GM12891 (cell line): Measurements from ENCODE around the gene CTNNA3.

Source experiments
- DNase-seq: peaks from one replicate; pipeline ENCODE4 v3.0.0; 2011; ENCODE audit warnings: low spot score; ENCODE audit not compliant: insufficient read length
- FAIRE-seq: peaks from 2 replicates; lab custom pipeline; 2011; peaks lifted over from hg19 to GRCh38; lab: Jason Lieb, UNC
- PAX5 ChIP-seq: IDR thresholded peaks from 2 replicates; pipeline ENCODE4 v1.6.1; 2011; ENCODE audit warnings: low read length, moderate library complexity, mild to moderate bottlenecking; ENCODE audit not compliant: insufficient read depth, severe bottlenecking
- POLR2A ChIP-seq: IDR thresholded peaks from 2 replicates; pipeline ENCODE4 v1.6.1; 2011; ENCODE audit warnings: low read depth, low read length, control low read depth
- POLR2AphosphoS5 ChIP-seq: IDR thresholded peaks from 2 replicates; pipeline ENCODE4 v1.6.1; 2011; ENCODE audit warnings: low read depth, low read length, control low read depth
- POU2F2 ChIP-seq: IDR thresholded peaks from 2 replicates; pipeline ENCODE4 v1.6.1; 2011; ENCODE audit warnings: low read depth, mild to moderate bottlenecking, control low read depth, low read length, moderate library complexity
- SPI1 ChIP-seq: IDR thresholded peaks from 2 replicates; pipeline ENCODE4 v1.6.1; 2011; ENCODE audit warnings: low read depth, low read length, control low read depth
- TAF1 ChIP-seq: IDR thresholded peaks from 2 replicates; pipeline ENCODE4 v1.6.1; 2011; ENCODE audit warnings: low read depth, low read length, control low read depth

The CTNNA3 gene

DNA sequence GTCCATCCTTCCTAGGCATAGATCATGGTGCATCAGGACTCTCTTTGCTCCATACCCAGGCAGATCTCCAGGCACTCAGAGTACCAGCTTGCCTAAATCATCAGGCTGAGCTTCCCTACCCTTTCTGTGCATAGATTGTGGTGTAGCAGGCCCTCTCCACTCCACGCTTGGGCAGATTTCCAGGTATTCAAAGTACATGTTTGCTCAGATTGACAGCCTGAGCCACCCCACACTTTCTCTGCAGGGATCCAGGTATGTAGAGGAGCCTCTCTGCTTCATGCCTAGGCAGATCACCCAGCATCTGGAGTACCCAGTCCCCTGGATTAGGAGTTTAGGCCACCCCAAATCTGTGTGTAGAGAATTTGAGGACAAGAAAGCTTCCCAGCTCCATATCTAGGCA lies 1727.6 kb downstream of the CTNNA3 start:
- TF ChIP-seq TAF1 (no peak), SPI1 (no peak), POU2F2 (no peak), POLR2A (no peak), PAX5 (no peak), POLR2AphosphoS5 (no peak)
- FAIRE-seq (no peak), DNase-seq (no peak)

GRCh38 chr10:65964205-65964604 lies 1731.8 kb downstream of the CTNNA3 start:
- DNase-seq (no peak), FAIRE-seq (no peak)
- TF ChIP-seq TAF1: no peak
- TF ChIP-seq SPI1: no peak
- TF ChIP-seq POLR2A: no peak
- TF ChIP-seq POU2F2: no peak
- no peak for TF ChIP-seq POLR2AphosphoS5
- no peak for TF ChIP-seq PAX5

DNA sequence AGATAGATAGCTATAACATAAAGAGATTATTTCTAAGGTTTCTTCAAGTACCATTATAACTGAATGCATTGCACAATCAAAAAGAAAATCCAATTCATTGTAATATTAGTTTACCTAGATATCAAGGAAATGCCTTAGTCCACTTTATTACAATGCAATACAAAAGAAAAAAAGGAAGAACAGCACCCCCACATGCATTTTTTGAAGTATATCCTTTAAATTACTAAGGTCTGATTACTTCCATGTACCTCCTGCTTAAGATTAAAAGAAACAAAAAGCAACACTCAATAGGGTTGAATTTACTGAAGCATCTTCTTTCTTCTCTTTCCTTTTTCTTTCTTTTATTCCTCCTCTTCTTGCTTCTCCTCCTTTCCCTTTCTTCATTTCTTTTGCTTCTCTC lies 1743.9 kb downstream of the CTNNA3 start:
- TF ChIP-seq TAF1: no peak
- DNase-seq: no peak
- FAIRE-seq: no peak

GRCh38 chr10:65950075-65950474 lies 1745.9 kb downstream of the CTNNA3 start:
- TF ChIP-seq TAF1 (no peak), PAX5 (no peak), POLR2AphosphoS5 (no peak), SPI1 (peak; percentile 65), POLR2A (no peak), POU2F2 (no peak)
- DNase-seq: no peak
- FAIRE-seq: no peak

DNA sequence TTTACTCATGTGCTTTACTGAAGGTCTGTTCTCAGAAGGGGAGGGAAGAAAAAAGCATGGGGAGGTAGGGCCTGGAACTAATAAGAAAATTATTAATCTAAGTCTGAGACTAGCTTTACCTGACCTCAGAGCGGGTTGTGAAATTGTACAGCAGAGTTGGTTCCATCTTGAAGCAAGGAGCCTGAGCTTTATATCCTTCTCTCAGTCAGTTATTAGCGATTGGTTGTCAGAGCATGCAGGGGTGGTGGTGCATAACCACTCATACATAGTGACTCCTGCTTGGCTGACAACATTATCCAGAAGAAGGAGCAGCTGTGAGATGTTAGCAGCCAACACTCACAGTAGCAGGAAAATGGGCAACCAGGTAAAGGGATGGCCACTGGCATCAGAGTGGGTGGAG lies 1746.5 kb downstream of the CTNNA3 start:
- TF ChIP-seq SPI1 (no peak), PAX5 (no peak), TAF1 (no peak), POLR2AphosphoS5 (no peak), POLR2A (no peak), POU2F2 (no peak)
- FAIRE-seq (no peak), DNase-seq (no peak)

GRCh38 chr10:65945061-65945460 lies 1750.9 kb downstream of the CTNNA3 start:
- FAIRE-seq (no peak), DNase-seq (no peak)
- TF ChIP-seq PAX5 (no peak), POLR2AphosphoS5 (no peak), POLR2A (no peak), SPI1 (no peak), TAF1 (no peak), POU2F2 (no peak)

- no peak for DNase-seq
Measured at GRCh38 chr10:65943451-65943850, 1752.5 kb downstream of the CTNNA3 start.

DNA sequence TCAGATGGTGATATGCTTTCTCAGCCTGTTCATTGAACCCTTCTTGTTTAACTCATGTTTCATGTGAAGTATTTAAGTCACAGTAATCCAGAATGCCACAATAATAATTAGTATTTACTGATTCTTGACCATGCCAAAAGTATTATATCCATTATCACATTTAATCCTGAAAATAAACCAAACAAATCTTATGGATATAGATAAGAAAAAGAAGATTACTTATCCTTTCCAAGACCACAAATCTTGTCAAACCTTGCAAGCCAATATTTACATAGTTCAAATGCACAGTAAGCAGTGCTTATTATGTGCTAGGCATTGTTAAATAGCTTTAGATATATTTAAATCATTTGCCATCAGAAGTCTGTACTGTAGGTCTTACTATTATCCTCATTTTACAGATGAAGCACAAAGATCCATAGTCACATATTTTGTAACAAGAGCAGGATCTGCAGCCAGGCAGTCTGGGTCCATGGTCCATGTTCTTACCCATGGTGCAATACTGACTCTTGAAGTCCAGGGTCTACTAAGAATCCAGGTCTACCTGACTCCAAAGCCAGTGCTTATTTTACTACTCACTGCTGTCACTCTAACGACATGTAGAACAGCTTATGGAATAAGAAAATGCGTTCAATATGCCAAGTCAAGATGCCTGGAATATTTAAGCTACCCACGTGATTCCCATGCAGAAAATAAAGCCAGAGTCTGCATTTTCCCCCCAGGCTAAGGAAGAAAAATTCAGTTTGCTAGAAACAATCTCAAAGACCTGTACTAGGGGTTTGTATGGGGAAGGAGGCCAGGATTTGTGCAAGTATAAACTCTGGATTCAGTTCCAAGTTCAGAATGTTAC lies 1755.0 kb downstream of the CTNNA3 start:
- FAIRE-seq: no peak
- no peak for TF ChIP-seq TAF1
- no peak for TF ChIP-seq SPI1
- no peak for TF ChIP-seq POU2F2
- no peak for TF ChIP-seq PAX5
- TF ChIP-seq POLR2A: no peak
- TF ChIP-seq POLR2AphosphoS5: no peak
- no peak for DNase-seq

More at GRCh38 chr10:65943451-65943850, 1752.5 kb downstream of the CTNNA3 start:
- no peak for TF ChIP-seq TAF1
- no peak for TF ChIP-seq POU2F2
- TF ChIP-seq PAX5: no peak
- no peak for TF ChIP-seq POLR2AphosphoS5
- TF ChIP-seq POLR2A: no peak
- no peak for TF ChIP-seq SPI1
- no peak for FAIRE-seq

DNA sequence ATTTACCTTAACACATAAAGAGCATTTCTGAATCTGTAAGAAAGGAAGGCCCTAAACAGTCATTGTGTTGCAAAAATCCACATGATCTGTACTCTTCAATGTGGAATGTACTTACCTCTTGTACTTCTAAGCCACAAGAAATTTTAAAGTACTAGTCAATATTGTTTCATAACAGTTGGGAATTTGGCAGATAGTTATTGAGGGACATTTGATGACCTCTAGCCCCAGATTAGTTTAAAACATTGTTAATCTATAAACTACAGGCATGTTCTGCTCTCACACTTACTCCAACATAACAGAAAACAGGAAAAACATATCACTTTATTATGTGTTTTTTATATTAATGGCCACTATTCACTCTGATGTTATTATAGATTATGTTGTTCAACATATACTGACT lies 1755.9 kb downstream of the CTNNA3 start:
- FAIRE-seq (no peak), DNase-seq (no peak)
- TF ChIP-seq TAF1: no peak
- no peak for TF ChIP-seq SPI1
- no peak for TF ChIP-seq POLR2A
- TF ChIP-seq POU2F2: no peak
- no peak for TF ChIP-seq POLR2AphosphoS5
- TF ChIP-seq PAX5: no peak

- DNase-seq: no peak
- TF ChIP-seq TAF1 (no peak), SPI1 (no peak), POLR2AphosphoS5 (no peak), PAX5 (no peak), POU2F2 (no peak), POLR2A (no peak)
- no peak for FAIRE-seq
Measured at GRCh38 chr10:65931291-65932070, 1764.5 kb downstream of the CTNNA3 start.
